Lower lobe of right lung (tissue), 2 donors: Measurements from ENCODE around the gene MGAT3. TPM values are rescaled to one million over a fixed set of nuclear protein-coding genes. Genes with fewer than 3 reads are reported as not detected.

ENCODE experiments used
- ATAC-seq, 2 donors: fragments of 200-7000 bp; cut with Tn5 transposase; one replicate each; pipeline ENCODE4 v1.9.1; 2020 to 2022; ENCODE audit warnings: mild to moderate bottlenecking in 2 of 2, moderate library complexity in 2 of 2
- DNase-seq: peaks from one replicate; pipeline ENCODE4 v3.0.0-alpha.2; 2020
- H3K27ac ChIP-seq: fragments of 200-600 bp; one replicate; pipeline ENCODE4 v1.8.0; 2022
- H3K27me3 ChIP-seq: fragments of 200-600 bp; one replicate; pipeline ENCODE4 v1.8.0; 2022; ENCODE audit warnings: low read depth
- H3K36me3 ChIP-seq: fragments of 200-600 bp; one replicate; pipeline ENCODE4 v1.8.0; 2022; ENCODE audit warnings: mild to moderate bottlenecking
- H3K4me1 ChIP-seq: fragments of 200-600 bp; one replicate; pipeline ENCODE4 v1.8.0; 2022
- H3K4me3 ChIP-seq: fragments of 200-600 bp; one replicate; pipeline ENCODE4 v1.8.0; 2022; ENCODE audit warnings: mild to moderate bottlenecking
- H3K9me3 ChIP-seq: fragments of 200-600 bp; one replicate; pipeline ENCODE4 v1.8.0; 2022
- CTCF ChIP-seq: fragments of 200-600 bp; IDR thresholded peaks from one replicate; pipeline ENCODE4 v1.8.0; 2022; ENCODE audit warnings: antibody characterized with exemption, mild to moderate bottlenecking
- intact Hi-C: fragments of 100-400 bp; cut with DNase I; formaldehyde crosslinking; loops from one replicate; pipeline ENCODE4 v1.11.0; 2022
- total RNA-seq: library from RNA; stranded (reverse); fragmentation: NEBNext Ultra II Directional; extraction: Animal tissue kit (Norgen Biotek cat#: 25700); gene quantifications from one replicate; pipeline ENCODE4 v1.2.1, GENCODE V29; 2021
- donor health status: DM: no; HTN: yes; CAD: no; lungs with severe emphysema.

Gene MGAT3
- total RNA-seq, 1 donor from 2014 or later = 41.5 TPM

- Histone ChIP-seq H3K4me1 (peaks cover 80% of the 10 kb centered on the region), H3K4me3 (no peak overlapping the region), H3K27me3 (no peaks in the 10 kb centered on the region), H3K36me3 (no peaks in the 10 kb centered on the region), H3K9me3 (no peaks in the 10 kb centered on the region), H3K27ac (peak overlapping the region; percentile 86)
- intact Hi-C loops = no loop called here
- TF ChIP-seq CTCF = no peak
- ATAC-seq = no peak
- no peak for DNase-seq
These were observed 11.9 kb downstream of the MGAT3 start for GRCh38 chr22:39468487-39469325.

- ATAC-seq (no peak), DNase-seq (no peak)
- peaks cover 74% of the 10 kb centered on the region for H3K4me1 ChIP-seq
- no peaks in the 10 kb centered on the region for H3K27me3 ChIP-seq
- intact Hi-C loops = no loop called here
- H3K27ac ChIP-seq = peak overlapping the region; percentile 86
- H3K4me3 ChIP-seq = no peak overlapping the region
- no peaks in the 10 kb centered on the region for H3K9me3 ChIP-seq
- no peak for TF ChIP-seq CTCF
- H3K36me3 ChIP-seq = no peaks in the 10 kb centered on the region
These were observed 12.5 kb downstream of the MGAT3 start for GRCh38 chr22:39469326-39469680.

- intact Hi-C loops = no loop called here
- TF ChIP-seq CTCF = no peak
- peak overlapping the region; percentile 86 for H3K27ac ChIP-seq
- no peak for ATAC-seq
- H3K36me3 ChIP-seq = no peaks in the 10 kb centered on the region
- H3K4me1 ChIP-seq = peaks cover 71% of the 10 kb centered on the region
- H3K9me3 ChIP-seq = no peaks in the 10 kb centered on the region
- no peak overlapping the region for H3K4me3 ChIP-seq
- H3K27me3 ChIP-seq = no peaks in the 10 kb centered on the region
- no peak for DNase-seq
These were observed 13.1 kb downstream of the MGAT3 start for GRCh38 chr22:39469681-39470450.

- H3K4me1 ChIP-seq = peaks cover 67% of the 10 kb centered on the region
- no peaks in the 10 kb centered on the region for H3K9me3 ChIP-seq
- no peaks in the 10 kb centered on the region for H3K36me3 ChIP-seq
- intact Hi-C loops = no loop called here
- peak overlapping the region; percentile 86 for H3K27ac ChIP-seq
- TF ChIP-seq CTCF = no peak
- ATAC-seq (no peak), DNase-seq (no peak)
- H3K4me3 ChIP-seq = no peak overlapping the region
- H3K27me3 ChIP-seq = no peaks in the 10 kb centered on the region
These were observed 13.9 kb downstream of the MGAT3 start for GRCh38 chr22:39470451-39471291.

GRCh38 chr22:39471381-39472141 is 14.7 kb downstream of the MGAT3 start:
- no peaks in the 10 kb centered on the region for H3K27me3 ChIP-seq
- DNase-seq (no peak), ATAC-seq (peak; percentile 73 to 74)
- H3K4me3 ChIP-seq = peak overlapping the region; percentile 27
- no peak for TF ChIP-seq CTCF
- intact Hi-C loops = no loop called here
- H3K9me3 ChIP-seq = no peaks in the 10 kb centered on the region
- H3K27ac ChIP-seq = peak overlapping the region; percentile 86
- H3K36me3 ChIP-seq = no peaks in the 10 kb centered on the region
- peaks cover 67% of the 10 kb centered on the region for H3K4me1 ChIP-seq
